SK-N-SH treated with all-trans-retinoic acid at 6 μM for 48 hours (cell line): Measurements from ENCODE around the gene CMTM7.

ENCODE experiments used
- CREB5 ChIP-seq: fragments of 250-450 bp; sonication (Bioruptor Pico); IDR thresholded peaks from 2 replicates; pipeline ENCODE4 v1.5.1; 2020; ENCODE audit warnings: low read depth, mild to moderate bottlenecking, moderate library complexity
- ESRRG ChIP-seq: fragments of 250-450 bp; sonication (Bioruptor Pico); IDR thresholded peaks from 2 replicates; pipeline ENCODE4 v1.6.1; 2021; ENCODE audit warnings: mild to moderate bottlenecking
- PATZ1 ChIP-seq: fragments of 250-450 bp; sonication (Bioruptor Pico); IDR thresholded peaks from 2 replicates; pipeline ENCODE4 v1.8.0; 2020; ENCODE audit warnings: mild to moderate bottlenecking, moderate library complexity, borderline replicate concordance
- POU6F1 ChIP-seq: fragments of 250-450 bp; sonication (Bioruptor Pico); IDR thresholded peaks from 2 replicates; pipeline ENCODE4 v1.8.0; 2021; ENCODE audit warnings: low read depth, mild to moderate bottlenecking, moderate library complexity, borderline replicate concordance
- RARB ChIP-seq: fragments of 250-450 bp; sonication (Bioruptor Pico); IDR thresholded peaks from 2 replicates; pipeline ENCODE4 v1.8.0; 2021; ENCODE audit warnings: mild to moderate bottlenecking, moderate library complexity
- SNAI2 ChIP-seq: fragments of 250-450 bp; sonication (Bioruptor Pico); IDR thresholded peaks from 2 replicates; pipeline ENCODE4 v1.5.0; 2020; ENCODE audit warnings: mild to moderate bottlenecking, moderate library complexity
- TCF4 ChIP-seq: fragments of 250-450 bp; sonication (Bioruptor Pico); IDR thresholded peaks from 2 replicates; pipeline ENCODE4 v1.8.0; 2021; ENCODE audit warnings: mild to moderate bottlenecking, moderate library complexity, borderline replicate concordance
- TOX ChIP-seq: fragments of 250-450 bp; sonication (Bioruptor Pico); IDR thresholded peaks from 2 replicates; pipeline ENCODE4 v1.8.0; 2021; ENCODE audit warnings: mild to moderate bottlenecking, moderate library complexity, borderline replicate concordance
- TSHZ2 ChIP-seq: fragments of 250-450 bp; sonication (Bioruptor Pico); IDR thresholded peaks from 2 replicates; pipeline ENCODE4 v1.5.0; 2020; ENCODE audit warnings: mild to moderate bottlenecking, moderate library complexity
- ZC3H10 ChIP-seq: fragments of 250-450 bp; sonication (Bioruptor Pico); IDR thresholded peaks from 2 replicates; pipeline ENCODE4 v1.5.1; 2021; ENCODE audit warnings: mild to moderate bottlenecking, moderate library complexity
- ZFP3 ChIP-seq: fragments of 250-450 bp; sonication (Bioruptor Pico); IDR thresholded peaks from 2 replicates; pipeline ENCODE4 v1.5.0; 2020; ENCODE audit warnings: mild to moderate bottlenecking, moderate library complexity
- ZNF565 ChIP-seq: fragments of 450-650 bp; formaldehyde crosslinking; conservative IDR thresholded peaks from 2 replicates; pipeline ENCODE4 v1.5.0; 2020; ENCODE audit warnings: low read depth, mild to moderate bottlenecking, moderate library complexity
- ZNF70 ChIP-seq: fragments of 450-650 bp; formaldehyde crosslinking; IDR thresholded peaks from 2 replicates; pipeline ENCODE4 v1.5.0; 2020; ENCODE audit warnings: mild to moderate bottlenecking, moderate library complexity
- ZNF8 ChIP-seq: fragments of 450-650 bp; formaldehyde crosslinking; IDR thresholded peaks from 2 replicates; pipeline ENCODE4 v1.5.0; 2020; ENCODE audit warnings: mild to moderate bottlenecking, moderate library complexity

- TF ChIP-seq ZNF8 (CRISPR knock-in tag) (no peak), RARB (CRISPR knock-in tag) (no peak), ZFP3 (no peak), ZC3H10 (CRISPR knock-in tag) (no peak), CREB5 (CRISPR knock-in tag) (no peak), POU6F1 (CRISPR knock-in tag) (no peak), TOX (CRISPR knock-in tag) (no peak), PATZ1 (no peak), ZNF565 (CRISPR knock-in tag) (no peak), SNAI2 (CRISPR knock-in tag) (no peak), TCF4 (no peak), ZNF70 (CRISPR knock-in tag) (no peak), TSHZ2 (CRISPR knock-in tag) (no peak), ESRRG (no peak)
These were observed 62.5 kb downstream of the CMTM7 start for GRCh38 chr3:32454111-32454510.
